ENCODE data around the gene PITHD1. TPM values are rescaled to one million over a fixed set of nuclear protein-coding genes. Genes with fewer than 3 reads are reported as not detected.

PITHD1 gene
- total and polyA plus RNA-seq, 10 of the 15 experiments (the other 5 are each of a cell fraction or from before 2014, with no cell fraction given): 23.7 to 82.2 (median 67.0) TPM

GRCh38 chr1:23777979-23778814, at the start of gene PITHD1 (continued):
- TF ChIP-seq PAX5 (IDR thresholded peaks at IDR 0.05; ENCODE audit: borderline replicate concordance, low read depth, low read length) (peak; percentile 52; the same call in 1 of the 2 replicates), CUX1 (IDR thresholded peaks at IDR 0.05; ENCODE audit: insufficient replicate concordance, low read depth, low read length) (no peak), SREBF2 (IDR thresholded peaks at IDR 0.05; ENCODE audit: low read length) (no peak), ATF2 (IDR thresholded peaks at IDR 0.05; ENCODE audit: low read length) (no peak), FOXM1 (IDR thresholded peaks at IDR 0.05; ENCODE audit: low read depth, low read length) (no peak), POU2F2 (IDR thresholded peaks at IDR 0.05; ENCODE audit: borderline replicate concordance, low read depth, low read length) (no peak), IRF4 (IDR thresholded peaks at IDR 0.05; ENCODE audit: low read depth, low read length) (no peak), SREBF1 (IDR thresholded peaks at IDR 0.05; ENCODE audit: low read length) (no peak), IKZF2 (IDR thresholded peaks at IDR 0.05) (no peak), SIX5 (IDR thresholded peaks at IDR 0.05; ENCODE audit: low read depth, low read length, severe bottlenecking) (peak; percentile 8), ASH2L (IDR thresholded peaks at IDR 0.05; ENCODE audit: borderline replicate concordance, low read depth) (no peak), USF1 (IDR thresholded peaks at IDR 0.05; ENCODE audit: borderline replicate concordance, extremely low read length, insufficient read depth, low read depth, low read length) (no peak), CBX5 (IDR thresholded peaks at IDR 0.05; ENCODE audit: low read depth) (no peak), USF2 (IDR thresholded peaks at IDR 0.05; ENCODE audit: borderline replicate concordance, low read depth, low read length) (no peak), SKIL (IDR thresholded peaks at IDR 0.05; ENCODE audit: low read depth, poor library complexity, severe bottlenecking) (no peak), SMARCA5 (IDR thresholded peaks at IDR 0.05) (0 out of 2 replicates have a peak, but pooled peaks have one; percentile 33), HSF1 (IDR thresholded peaks at IDR 0.05; ENCODE audit: low read depth, low read length) (no peak)

All from GM12878 (cell line).